Measurements from ENCODE around the gene PDZRN4.

Gene PDZRN4

GRCh38 chr12:41336041-41336549 is 148.0 kb downstream of the PDZRN4 start:
- DNase-seq (ENCODE audit: insufficient read length, low spot score) = no peak

GRCh38 chr12:41339784-41340183 is 151.7 kb downstream of the PDZRN4 start:
- TF ChIP-seq POLR2A (IDR thresholded peaks at IDR 0.05; ENCODE audit: low read depth, low read length) = no peak
- FAIRE-seq (no peak), DNase-seq (ENCODE audit: insufficient read length, low spot score) (no peak)

More at GRCh38 chr12:41336041-41336549, 148.0 kb downstream of the PDZRN4 start:
- FAIRE-seq = no peak
- no peak for TF ChIP-seq POLR2A (IDR thresholded peaks at IDR 0.05; ENCODE audit: low read depth, low read length)

DNA sequence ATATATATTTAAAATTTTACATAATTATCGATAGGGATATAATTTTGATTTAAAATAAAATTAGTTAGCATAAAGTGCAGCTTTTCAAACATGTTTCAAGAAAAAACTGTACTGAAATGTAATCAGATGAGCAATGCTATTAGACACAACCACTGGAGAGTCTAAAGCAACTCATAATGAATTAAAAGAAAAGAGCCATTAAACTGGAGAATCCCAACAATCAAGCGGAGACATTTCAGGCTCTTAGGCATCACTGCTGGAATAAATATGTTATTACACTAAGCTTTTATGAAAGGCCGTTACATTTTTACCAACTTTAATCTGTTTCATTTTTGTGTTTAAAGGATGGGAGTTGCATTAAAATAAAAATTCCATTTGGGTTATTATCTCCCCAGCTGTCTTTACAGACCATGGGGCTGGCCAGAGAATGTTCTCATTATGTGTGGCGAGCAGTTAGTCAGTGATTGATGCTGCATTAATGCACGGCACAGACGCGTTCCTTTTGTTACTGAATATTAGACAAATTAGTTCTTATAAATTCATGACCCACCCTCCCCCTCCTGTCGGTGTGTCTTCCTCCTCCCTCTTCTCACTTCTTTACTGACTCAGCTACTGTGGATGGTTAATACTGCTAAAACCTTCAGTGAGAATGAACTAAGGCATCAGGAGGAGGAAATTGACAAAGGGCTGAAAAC is 156.8 kb downstream of the PDZRN4 start:
- DNase-seq (ENCODE audit: insufficient read length, low spot score) (no peak), FAIRE-seq (no peak)
- no peak for TF ChIP-seq POLR2A (IDR thresholded peaks at IDR 0.05; ENCODE audit: low read depth, low read length)

GRCh38 chr12:41348198-41348597 is 160.1 kb downstream of the PDZRN4 start:
- FAIRE-seq (no peak), DNase-seq (ENCODE audit: insufficient read length, low spot score) (no peak)
- no peak for TF ChIP-seq POLR2A (IDR thresholded peaks at IDR 0.05; ENCODE audit: low read depth, low read length)

DNA sequence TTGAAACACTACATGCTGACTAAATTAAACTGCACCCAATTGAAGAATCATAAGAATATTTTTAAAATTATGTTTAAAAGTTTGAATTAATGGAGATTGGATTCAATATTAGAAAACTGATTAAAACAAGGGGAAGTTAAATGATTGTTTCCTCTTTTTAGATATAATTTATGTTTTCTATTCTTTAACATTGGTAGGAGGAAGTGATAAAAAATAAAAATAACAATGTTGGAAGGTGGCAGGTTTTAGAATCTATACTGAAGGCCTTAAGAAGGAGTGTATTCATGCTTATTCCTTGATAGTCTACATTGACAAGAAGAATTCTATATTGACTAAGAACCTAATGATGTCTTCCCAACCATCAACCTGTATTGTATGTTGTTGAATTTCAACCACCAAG is 168.1 kb downstream of the PDZRN4 start:
- no peak for DNase-seq (ENCODE audit: insufficient read length, low spot score)
- FAIRE-seq = no peak

DNA sequence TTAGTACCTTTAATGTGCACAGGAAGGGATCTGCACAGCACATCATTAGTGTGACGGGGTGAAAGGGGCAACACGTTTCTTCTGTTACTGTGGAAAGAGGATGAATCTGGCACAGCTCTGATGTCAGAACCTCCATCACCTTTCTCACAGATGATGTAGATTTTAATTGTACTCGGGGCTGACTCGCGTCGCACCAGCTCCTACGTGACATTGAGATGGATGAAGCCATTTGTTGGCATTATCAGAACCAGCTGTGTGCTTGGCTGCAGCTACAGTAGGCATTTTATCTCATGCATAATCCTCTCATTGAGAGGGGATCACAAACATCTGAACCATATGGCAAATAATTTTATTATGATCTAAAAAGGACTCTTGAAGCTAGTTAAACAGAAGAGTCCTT is 173.6 kb downstream of the PDZRN4 start:
- DNase-seq (ENCODE audit: insufficient read length, low spot score) = no peak
- no peak for FAIRE-seq
- no peak for TF ChIP-seq POLR2A (IDR thresholded peaks at IDR 0.05; ENCODE audit: low read depth, low read length)

More for the DNA sequence above, 168.1 kb downstream of the PDZRN4 start:
- TF ChIP-seq POLR2A (IDR thresholded peaks at IDR 0.05; ENCODE audit: low read depth, low read length) = no peak

- DNase-seq (ENCODE audit: insufficient read length, low spot score) (no peak), FAIRE-seq (no peak)
- TF ChIP-seq POLR2A (IDR thresholded peaks at IDR 0.05; ENCODE audit: low read depth, low read length) = no peak
Measured at GRCh38 chr12:41362510-41362909, 174.4 kb downstream of the PDZRN4 start.

DNA sequence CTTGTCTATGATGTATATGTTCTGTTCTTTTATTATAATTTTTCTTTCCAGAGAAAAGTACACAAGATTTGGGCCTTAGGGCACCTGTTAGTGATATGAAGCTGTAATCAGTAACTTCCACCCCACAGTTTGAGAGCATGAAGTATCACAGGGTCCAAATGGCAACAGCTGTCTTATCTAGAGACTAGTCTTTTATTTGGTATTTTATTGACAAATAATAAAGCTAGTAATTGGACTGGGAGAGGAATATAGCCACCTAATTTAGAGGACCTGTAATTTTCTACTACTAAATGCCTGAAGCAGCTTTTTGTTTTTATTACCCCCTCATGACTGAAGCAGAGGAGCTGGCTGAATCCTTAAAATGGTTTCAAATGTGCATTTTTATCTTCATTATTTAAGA is 174.8 kb downstream of the PDZRN4 start:
- DNase-seq (ENCODE audit: insufficient read length, low spot score) = no peak
- no peak for TF ChIP-seq POLR2A (IDR thresholded peaks at IDR 0.05; ENCODE audit: low read depth, low read length)
- no peak for FAIRE-seq

GRCh38 chr12:41364211-41364610 is 176.1 kb downstream of the PDZRN4 start:
- no peak for DNase-seq (ENCODE audit: insufficient read length, low spot score)
- no peak for TF ChIP-seq POLR2A (IDR thresholded peaks at IDR 0.05; ENCODE audit: low read depth, low read length)
- FAIRE-seq = no peak

DNA sequence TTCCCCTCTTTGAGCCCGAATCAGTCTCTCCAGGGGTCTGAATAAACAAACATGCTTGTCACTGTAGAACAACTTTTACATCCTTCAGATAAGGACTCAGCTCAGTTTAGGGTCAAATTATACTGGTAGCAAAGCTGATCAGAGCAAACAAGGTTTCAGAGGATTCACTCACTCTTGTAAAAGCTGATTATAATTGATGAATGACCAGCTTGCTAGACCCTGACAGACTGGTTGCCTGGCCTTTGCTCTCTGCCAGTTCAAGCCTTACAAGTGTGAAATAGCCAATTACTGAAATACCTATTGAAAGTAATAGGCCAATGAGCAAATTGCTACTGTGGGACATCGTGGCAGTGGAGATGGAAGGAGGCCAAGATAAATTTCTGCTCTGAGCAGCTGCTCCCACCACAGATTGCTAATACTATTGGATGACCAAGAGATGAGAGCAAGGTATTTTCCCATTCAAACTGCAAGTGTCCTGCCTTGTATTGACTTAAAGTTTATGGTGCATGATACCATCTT is 177.6 kb downstream of the PDZRN4 start:
- TF ChIP-seq POLR2A (IDR thresholded peaks at IDR 0.05; ENCODE audit: low read depth, low read length) = no peak
- DNase-seq (ENCODE audit: insufficient read length, low spot score) (no peak), FAIRE-seq (no peak)

DNA sequence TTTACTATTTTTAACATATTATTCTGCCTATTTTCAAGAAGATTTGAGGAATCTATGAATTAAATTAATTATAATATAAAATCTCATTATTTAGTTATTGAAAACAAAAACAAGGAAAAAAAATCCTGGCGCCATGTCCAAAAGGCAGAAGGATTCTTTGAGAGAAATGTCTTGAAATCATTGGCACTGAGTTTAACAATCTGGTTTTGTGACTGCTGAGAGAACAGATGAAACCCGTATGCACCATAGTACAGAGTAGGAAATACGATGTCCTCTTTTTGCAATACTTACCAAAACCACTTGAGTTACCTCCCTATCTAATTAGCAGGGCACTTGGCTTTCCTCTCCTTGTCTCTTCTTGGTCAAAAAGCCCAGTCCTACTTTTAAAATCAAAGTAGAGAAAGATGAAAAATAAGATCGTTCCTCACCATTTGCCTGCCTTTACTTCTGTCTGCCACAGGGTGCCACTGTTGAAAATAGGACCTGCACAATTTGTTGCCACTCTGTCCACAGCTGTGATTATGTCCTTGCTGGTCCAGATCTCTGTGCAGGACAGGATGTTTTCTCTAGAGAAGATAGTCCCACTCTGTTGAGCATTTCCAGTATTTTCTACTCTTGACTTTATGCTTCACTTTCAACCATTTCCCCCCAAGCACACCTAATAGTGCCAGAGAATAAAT is 179.7 kb downstream of the PDZRN4 start:
- DNase-seq (ENCODE audit: insufficient read length, low spot score) (no peak), FAIRE-seq (no peak)
- no peak for TF ChIP-seq POLR2A (IDR thresholded peaks at IDR 0.05; ENCODE audit: low read depth, low read length)

DNA sequence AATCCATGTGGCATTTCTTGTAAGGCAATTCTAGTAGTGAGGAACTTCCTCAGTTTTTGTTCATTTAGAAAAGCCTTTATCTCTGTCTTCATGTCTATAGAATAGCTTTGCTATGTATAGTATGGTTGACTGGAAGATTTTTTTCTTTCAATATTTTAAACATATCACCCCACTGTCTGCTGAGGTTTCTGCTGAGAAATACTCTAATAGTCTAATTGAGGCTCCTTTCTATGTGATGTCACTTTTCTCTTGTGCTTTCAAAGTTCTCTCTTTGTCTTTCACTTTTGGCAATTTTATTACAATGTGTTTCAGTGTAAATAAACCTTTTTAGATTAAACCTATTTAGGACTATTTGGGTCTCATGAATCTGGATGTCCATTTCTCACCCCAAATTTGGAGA is 192.8 kb downstream of the PDZRN4 start:
- FAIRE-seq (no peak), DNase-seq (ENCODE audit: insufficient read length, low spot score) (no peak)
- no peak for TF ChIP-seq POLR2A (IDR thresholded peaks at IDR 0.05; ENCODE audit: low read depth, low read length)

DNA sequence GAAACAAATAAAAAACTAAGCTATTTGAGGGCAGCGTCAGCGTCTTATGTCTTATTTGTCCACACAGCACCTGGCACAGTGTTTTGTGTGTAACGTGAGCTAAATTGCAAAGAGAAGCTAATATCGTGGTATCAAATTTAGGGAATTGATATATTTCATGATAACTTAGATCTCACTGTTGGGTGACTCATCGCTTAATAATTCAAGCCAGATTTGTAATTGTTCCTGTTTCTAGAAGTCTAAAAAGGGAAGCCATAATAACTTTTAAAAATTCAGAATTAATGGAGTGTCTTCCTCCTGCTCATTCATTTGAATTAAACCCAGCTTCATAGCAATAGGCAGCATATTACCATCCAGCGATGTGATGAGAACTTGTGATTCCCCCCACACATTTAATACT is 214.7 kb downstream of the PDZRN4 start:
- FAIRE-seq (no peak), DNase-seq (ENCODE audit: insufficient read length, low spot score) (no peak)
- TF ChIP-seq POLR2A (IDR thresholded peaks at IDR 0.05; ENCODE audit: low read depth, low read length) = no peak

DNA sequence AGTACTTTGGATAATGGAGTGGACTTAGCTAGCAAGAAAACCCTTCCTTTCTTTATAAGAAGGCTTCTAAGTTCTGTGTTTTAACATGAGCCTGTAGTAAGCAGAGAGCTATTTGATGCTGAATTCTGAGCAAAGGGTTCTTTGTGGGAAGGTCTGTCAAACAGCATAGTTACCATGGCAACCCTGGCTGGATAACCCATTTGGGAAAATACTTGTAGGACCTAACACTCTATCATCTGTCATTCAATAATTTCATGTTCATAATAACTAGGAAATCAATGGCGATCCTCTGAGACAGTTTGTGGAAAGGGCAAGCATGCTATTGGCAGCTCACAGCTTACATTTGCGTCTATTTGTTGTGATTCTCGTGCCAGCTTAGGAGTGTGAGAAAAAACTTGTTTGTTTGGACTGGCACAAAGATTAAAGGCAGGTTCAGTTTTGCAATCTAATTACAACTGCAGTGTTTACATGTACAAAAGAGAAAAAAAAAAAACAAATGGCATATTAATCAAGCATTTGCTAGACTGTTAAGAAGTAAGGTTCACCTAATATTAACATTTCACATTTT is 219.2 kb downstream of the PDZRN4 start:
- FAIRE-seq (no peak), DNase-seq (ENCODE audit: insufficient read length, low spot score) (no peak)
- TF ChIP-seq POLR2A (IDR thresholded peaks at IDR 0.05; ENCODE audit: low read depth, low read length) = no peak
